Neural cell (in vitro differentiated cells): ENCODE results near the gene WDR82.

Experiments used
- EP300 ChIP-seq: fragments of 450-650 bp; conservative IDR thresholded peaks from 2 replicates; pipeline ENCODE4 v1.6.1; 2014; ENCODE audit warnings: antibody characterized with exemption, mild to moderate bottlenecking, moderate library complexity; ENCODE audit not compliant: poor library complexity, severe bottlenecking
- RAD21 ChIP-seq: fragments of 450-650 bp; conservative IDR thresholded peaks from 2 replicates; pipeline ENCODE4 v1.6.1; 2014; ENCODE audit warnings: antibody characterized with exemption, mild to moderate bottlenecking, moderate library complexity
- TAF1 ChIP-seq: IDR thresholded peaks from 2 replicates; pipeline ENCODE4 v1.6.1; 2012; ENCODE audit warnings: low read depth
- TF ChIP-seq, protein P1 (sequence below): fragments of 450-650 bp; IDR thresholded peaks from 2 replicates; pipeline ENCODE4 v1.5.1; 2014; ENCODE audit warnings: antibody characterized with exemption, mild to moderate bottlenecking, moderate library complexity; ENCODE audit not compliant: poor library complexity, severe bottlenecking

DNA sequence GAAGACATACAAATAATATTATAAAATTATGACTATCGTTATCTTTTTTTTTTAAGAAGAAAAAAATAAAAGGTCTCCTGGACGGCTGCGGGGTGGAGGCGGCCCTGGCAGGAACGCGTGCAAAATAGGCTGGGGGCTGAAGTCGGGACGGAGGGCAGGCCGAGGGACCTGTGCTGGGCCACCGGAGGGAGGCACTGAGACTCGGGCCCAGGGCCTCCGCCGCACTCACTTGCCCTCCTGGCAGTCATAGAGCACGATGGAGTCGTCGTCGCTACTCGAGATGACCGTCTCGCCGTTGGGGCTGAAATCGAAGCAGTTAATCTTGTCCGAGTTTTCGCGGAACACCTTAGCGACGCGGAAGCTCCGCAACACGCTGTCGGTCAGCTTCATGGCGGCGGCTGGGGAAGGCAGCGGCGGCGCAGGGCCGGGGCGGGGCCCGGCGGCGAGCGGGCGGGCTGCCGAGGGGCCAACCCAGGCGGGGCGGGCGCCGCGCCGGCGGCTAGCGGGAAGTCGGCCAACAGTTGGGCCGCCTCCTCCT lies 408 bp downstream of the WDR82 start:
- TF ChIP-seq RAD21 (no peak), EP300 (no peak), TAF1 (no peak)
- TF ChIP-seq, protein P1, sequence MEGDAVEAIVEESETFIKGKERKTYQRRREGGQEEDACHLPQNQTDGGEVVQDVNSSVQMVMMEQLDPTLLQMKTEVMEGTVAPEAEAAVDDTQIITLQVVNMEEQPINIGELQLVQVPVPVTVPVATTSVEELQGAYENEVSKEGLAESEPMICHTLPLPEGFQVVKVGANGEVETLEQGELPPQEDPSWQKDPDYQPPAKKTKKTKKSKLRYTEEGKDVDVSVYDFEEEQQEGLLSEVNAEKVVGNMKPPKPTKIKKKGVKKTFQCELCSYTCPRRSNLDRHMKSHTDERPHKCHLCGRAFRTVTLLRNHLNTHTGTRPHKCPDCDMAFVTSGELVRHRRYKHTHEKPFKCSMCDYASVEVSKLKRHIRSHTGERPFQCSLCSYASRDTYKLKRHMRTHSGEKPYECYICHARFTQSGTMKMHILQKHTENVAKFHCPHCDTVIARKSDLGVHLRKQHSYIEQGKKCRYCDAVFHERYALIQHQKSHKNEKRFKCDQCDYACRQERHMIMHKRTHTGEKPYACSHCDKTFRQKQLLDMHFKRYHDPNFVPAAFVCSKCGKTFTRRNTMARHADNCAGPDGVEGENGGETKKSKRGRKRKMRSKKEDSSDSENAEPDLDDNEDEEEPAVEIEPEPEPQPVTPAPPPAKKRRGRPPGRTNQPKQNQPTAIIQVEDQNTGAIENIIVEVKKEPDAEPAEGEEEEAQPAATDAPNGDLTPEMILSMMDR = peak; percentile 52
